Suppressor macrophage (primary cell): ENCODE data around the gene LMLN.
"Not testable (repeated sequence)": the region's sequence is repeated elsewhere in the genome, so short reads cannot be mapped to it uniquely, and the experiment has no call there.

ENCODE experiments used
- DNase-seq, 4 experiments: peaks; one replicate each; pipeline ENCODE4 v3.0.0-alpha.2; 2020 to 2022

LMLN gene

DNA sequence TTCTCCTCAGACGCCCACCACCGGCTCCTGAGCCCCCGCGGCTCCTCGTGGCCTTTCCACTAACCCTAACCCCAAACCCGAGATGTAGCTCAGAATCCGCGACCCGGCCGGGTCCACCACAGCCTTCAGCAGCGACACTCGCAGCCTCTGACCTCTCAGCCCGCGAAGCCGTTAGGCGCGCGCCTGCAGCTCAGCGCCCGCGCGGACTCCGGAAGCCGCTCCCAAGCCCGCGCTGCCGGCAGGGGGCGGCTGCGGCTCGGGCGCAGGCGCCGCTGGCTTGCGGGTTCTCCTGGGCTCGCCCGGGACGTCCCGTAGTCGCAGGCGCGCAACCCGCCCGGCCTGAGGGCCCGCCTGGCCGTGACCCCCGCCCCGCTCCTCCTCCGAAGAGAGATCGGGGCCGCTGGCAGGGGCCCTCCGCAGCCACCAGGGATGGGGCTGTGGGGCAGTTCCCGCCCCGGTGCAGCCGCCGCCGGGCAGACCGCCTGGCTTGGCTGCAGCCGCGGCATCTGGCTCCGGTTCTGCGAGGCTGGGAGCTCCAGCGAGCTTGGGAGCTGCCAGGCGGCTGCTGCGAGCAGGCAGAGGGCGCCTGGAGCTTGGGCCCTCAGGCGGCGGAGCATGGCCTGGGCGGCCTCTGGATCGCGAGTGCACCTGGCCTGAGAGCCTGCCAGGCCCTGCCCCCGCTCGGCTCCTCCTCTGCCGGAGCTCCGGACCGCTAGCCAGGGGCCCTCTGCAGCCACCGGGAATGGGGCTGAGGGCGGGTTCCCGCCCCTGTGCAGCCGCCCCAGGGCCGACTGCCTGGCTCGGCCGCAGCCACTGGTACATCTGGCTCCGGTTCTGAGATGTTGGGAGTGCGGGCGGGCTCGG, 120.7 kb downstream of the LMLN start:
- DNase-seq: peak; percentile 90 to 96 (median 94)

DNA sequence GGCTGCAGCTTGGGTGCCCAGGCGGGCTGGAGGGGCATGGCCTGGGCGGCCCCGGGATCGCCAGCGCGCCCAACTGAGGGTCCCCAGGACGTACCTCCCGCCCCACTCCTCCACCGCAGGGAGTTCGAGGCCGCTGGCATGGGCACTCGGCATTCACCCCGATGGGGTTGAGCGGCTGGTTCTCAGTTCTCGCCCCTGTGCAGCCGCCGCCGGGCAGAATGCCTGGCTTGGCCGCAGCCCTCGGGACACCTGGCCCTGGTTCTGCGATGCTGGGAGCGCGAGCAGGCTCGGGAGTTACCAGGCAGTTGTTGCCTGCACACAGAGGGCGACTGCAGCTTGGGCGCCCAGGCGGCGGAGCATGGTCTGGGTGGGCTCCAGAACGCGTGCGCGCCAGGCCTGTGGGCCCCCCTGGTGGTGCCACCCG, 121.4 kb downstream of the LMLN start:
- no peak for DNase-seq

DNA sequence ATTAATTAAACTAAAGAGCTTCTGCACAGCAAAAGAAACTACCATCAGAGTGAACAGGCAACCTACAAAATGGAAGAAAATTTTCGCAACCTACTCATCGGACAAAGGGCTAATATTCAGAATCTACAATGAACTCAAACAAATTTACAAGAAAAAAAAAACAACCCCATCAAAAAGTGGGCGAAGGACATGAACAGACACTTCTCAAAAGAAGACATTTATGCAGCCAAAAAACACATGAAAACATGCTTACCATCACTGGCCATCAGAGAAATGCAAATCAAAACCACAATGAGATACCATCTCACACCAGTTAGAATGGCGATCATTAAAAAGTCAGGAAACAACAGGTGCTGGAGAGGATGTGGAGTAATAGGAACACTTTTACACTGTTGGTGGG, 122.2 kb downstream of the LMLN start:
- DNase-seq: not testable (repeated sequence)

DNA sequence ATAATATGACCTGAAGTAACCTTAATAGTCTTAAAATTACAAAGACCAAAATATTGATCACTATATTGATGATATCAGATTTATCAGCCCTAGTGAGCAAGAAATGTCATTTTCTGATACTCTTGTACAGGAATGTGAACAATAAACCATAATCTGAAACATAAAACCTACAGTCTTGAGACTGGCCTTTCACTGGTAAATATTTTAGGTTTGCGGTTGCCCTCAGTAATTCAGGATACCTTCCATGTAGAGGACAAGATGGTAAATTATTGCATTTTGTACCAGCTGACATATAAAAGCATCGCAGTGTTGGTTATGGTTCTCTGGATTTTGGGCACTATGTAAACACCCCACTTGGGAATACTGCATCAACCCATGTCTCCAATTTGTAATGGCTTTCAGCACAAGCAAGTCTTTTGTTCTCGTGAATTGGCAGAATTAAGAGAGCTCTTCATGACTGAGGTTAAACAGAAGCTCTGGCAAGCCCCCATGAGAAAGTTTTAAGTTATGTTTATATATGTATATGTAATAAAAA, 128.5 kb downstream of the LMLN start:
- no peak for DNase-seq

DNA sequence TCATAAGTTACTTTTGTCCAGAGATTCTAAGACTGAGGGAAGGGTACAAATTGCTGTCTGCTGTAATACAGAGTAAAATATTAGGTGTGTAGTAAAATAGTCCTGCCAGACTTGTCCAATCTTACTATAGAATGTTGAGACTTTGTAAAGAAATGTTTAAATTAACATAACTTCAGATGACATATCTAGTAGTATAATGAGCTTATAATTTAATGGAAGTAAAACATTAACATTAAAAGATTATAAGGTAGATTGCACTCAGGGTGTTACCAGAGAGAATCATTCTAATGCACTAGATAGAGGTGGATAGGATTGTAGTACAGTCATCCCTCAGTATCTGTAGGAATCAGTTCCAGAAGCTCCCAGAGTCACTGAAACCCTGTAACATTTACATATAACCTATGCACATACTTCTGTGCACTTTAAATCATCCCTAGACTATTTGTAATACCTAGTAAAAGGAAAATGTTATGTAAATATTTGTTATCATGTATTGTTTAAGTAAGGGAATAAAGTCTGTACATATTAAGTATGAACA, 130.8 kb downstream of the LMLN start:
- no peak for DNase-seq

DNA sequence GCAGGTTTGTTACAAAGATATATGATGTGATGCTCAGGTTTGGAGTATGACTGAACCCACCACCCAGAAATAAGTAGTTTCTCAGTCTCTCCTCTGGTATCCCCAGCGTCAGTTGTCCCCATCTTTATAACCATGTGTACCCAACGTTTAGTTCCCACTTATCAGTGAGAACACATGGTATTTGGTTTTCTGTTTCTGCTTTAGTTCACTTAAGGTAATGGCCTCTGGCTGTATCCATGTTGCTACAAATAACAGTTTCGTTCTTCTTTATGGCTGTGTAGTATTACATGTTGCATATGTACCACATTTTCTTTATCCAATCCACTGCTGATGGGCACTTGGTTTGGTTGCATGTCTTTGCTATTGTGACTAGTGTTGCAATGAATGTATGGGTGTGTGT, 132.3 kb downstream of the LMLN start:
- no peak for DNase-seq

DNA sequence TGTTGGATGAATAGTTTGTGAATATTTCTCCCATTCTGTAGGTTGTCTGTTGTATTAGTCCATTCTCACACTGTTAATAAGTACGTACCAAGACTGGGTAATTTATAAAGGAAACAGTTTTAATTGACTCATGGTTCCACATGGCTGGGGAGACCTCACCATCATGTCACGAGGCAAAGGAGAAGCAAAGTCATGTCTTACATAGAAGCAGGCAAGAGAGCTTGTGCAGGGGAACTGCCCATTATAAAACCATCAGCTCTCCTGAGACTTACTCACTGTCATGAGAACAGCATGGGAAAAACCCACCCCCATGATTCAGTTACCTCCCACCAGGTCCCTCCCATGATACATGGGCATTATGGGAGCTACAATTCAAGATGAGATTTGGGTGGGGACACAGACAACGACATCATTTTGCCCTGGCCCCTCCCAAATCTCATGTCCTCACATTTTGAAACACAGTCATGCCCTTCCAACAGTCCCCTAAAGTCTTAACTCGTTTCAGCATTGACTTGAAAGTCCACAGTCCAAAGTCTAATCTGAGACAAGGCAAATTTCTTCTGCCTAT, 133.2 kb downstream of the LMLN start:
- peak in 3 of 4 experiments; percentile 12 to 36 (median 13) for DNase-seq
